ENCODE data around the gene SPSB2.
"Not testable (repeated sequence)": the region's sequence is repeated elsewhere in the genome, so short reads cannot be mapped to it uniquely, and the experiment has no call there.

GRCh38 chr12:6865307-6865706, 7.8 kb downstream of the SPSB2 start:
- TF ChIP-seq, protein P1, sequence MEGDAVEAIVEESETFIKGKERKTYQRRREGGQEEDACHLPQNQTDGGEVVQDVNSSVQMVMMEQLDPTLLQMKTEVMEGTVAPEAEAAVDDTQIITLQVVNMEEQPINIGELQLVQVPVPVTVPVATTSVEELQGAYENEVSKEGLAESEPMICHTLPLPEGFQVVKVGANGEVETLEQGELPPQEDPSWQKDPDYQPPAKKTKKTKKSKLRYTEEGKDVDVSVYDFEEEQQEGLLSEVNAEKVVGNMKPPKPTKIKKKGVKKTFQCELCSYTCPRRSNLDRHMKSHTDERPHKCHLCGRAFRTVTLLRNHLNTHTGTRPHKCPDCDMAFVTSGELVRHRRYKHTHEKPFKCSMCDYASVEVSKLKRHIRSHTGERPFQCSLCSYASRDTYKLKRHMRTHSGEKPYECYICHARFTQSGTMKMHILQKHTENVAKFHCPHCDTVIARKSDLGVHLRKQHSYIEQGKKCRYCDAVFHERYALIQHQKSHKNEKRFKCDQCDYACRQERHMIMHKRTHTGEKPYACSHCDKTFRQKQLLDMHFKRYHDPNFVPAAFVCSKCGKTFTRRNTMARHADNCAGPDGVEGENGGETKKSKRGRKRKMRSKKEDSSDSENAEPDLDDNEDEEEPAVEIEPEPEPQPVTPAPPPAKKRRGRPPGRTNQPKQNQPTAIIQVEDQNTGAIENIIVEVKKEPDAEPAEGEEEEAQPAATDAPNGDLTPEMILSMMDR (conservative IDR thresholded peaks at IDR 0.05; ENCODE audit: low read depth, low read length): not testable (repeated sequence)
- not testable (repeated sequence) for TF ChIP-seq EZH2 (IDR thresholded peaks at IDR 0.05; ENCODE audit: borderline replicate concordance, low read depth, low read length, poor library complexity, severe bottlenecking)
